GM12878 (cell line): ENCODE data around the gene SIRT2. TPM values are rescaled to one million over a fixed set of nuclear protein-coding genes. Genes with fewer than 3 reads are reported as not detected.

Source experiments
- BACH1 ChIP-seq: fragments of 450-650 bp; IDR thresholded peaks from 2 replicates; pipeline ENCODE4 v1.6.1; 2017; ENCODE audit warnings: mild to moderate bottlenecking, borderline replicate concordance
- BHLHE40 ChIP-seq, 2 experiments: fragments of 450-650 bp in 1 of 2; IDR thresholded peaks; 2 replicates each; pipeline ENCODE4 v1.6.1; 2011 to 2017; ENCODE audit warnings: low read depth in 2 of 2, borderline replicate concordance in 1 of 2, improper control_type of control experiment in 1 of 2, low read length in 1 of 2, mild to moderate bottlenecking in 1 of 2
- E2F4 ChIP-seq: IDR thresholded peaks from 2 replicates; pipeline ENCODE4 v1.6.1; 2012; ENCODE audit warnings: low read depth, low read length, improper control_type of control experiment
- ETV6 ChIP-seq, 2 experiments: fragments of 450-650 bp in 1 of 2; IDR thresholded peaks in 1 of 2; conservative IDR thresholded peaks in 1 of 2; 2 replicates each; pipeline ENCODE4 v1.6.1; 2014; ENCODE audit warnings: antibody characterized with exemption in 1 of 2, borderline replicate concordance in 1 of 2, low read depth in 1 of 2, mild to moderate bottlenecking in 1 of 2, moderate library complexity in 1 of 2
- FOXK2 ChIP-seq: fragments of 450-650 bp; IDR thresholded peaks from 2 replicates; pipeline ENCODE4 v1.6.1; 2017; ENCODE audit warnings: mild to moderate bottlenecking, moderate library complexity
- GABPA ChIP-seq: IDR thresholded peaks from 2 replicates; pipeline ENCODE4 v1.6.1; 2014; ENCODE audit warnings: antibody characterized with exemption, low read depth, mild to moderate bottlenecking, inconsistent platforms
- HCFC1 ChIP-seq: fragments of 150-350 bp; IDR thresholded peaks from 2 replicates; pipeline ENCODE4 v1.6.1; 2014; ENCODE audit warnings: low read length
- HDGF ChIP-seq: fragments of 450-650 bp; IDR thresholded peaks from 2 replicates; pipeline ENCODE4 v1.6.1; 2016; ENCODE audit warnings: antibody characterized with exemption
- JUNB ChIP-seq: IDR thresholded peaks from 2 replicates; pipeline ENCODE4 v1.6.1; 2016; ENCODE audit warnings: antibody characterized with exemption, mild to moderate bottlenecking
- JUND ChIP-seq: IDR thresholded peaks from 2 replicates; pipeline ENCODE4 v1.6.1; 2012; ENCODE audit warnings: low read depth, mild to moderate bottlenecking, low read length, improper control_type of control experiment, moderate library complexity
- LARP7 ChIP-seq: fragments of 450-650 bp; IDR thresholded peaks from 2 replicates; pipeline ENCODE4 v1.6.1; 2017; ENCODE audit warnings: mild to moderate bottlenecking
- MEF2A ChIP-seq: IDR thresholded peaks from 2 replicates; pipeline ENCODE4 v1.6.1; 2011; ENCODE audit warnings: low read depth, mild to moderate bottlenecking, low read length, moderate library complexity; ENCODE audit not compliant: insufficient read depth
- MXI1 ChIP-seq: fragments of 150-350 bp; IDR thresholded peaks from 2 replicates; pipeline ENCODE4 v1.6.1; 2011; ENCODE audit warnings: low read depth, mild to moderate bottlenecking, inconsistent platforms, low read length, improper control_type of control experiment
- NBN ChIP-seq: fragments of 450-650 bp; IDR thresholded peaks from 2 replicates; pipeline ENCODE4 v1.6.1; 2016
- NFYA ChIP-seq: IDR thresholded peaks from 2 replicates; pipeline ENCODE4 v1.6.1; 2011; ENCODE audit warnings: low read depth, mild to moderate bottlenecking, low read length, improper control_type of control experiment, borderline replicate concordance
- NFYB ChIP-seq: IDR thresholded peaks from 2 replicates; pipeline ENCODE4 v1.6.1; 2011; ENCODE audit warnings: low read depth, mild to moderate bottlenecking, low read length, improper control_type of control experiment, moderate library complexity; ENCODE audit not compliant: insufficient read depth
- RELA ChIP-seq: fragments of 450-650 bp; IDR thresholded peaks from 2 replicates; pipeline ENCODE4 v1.8.0; 2014; ENCODE audit warnings: borderline replicate concordance; ENCODE audit not compliant: partially characterized antibody
- RELB ChIP-seq: fragments of 450-650 bp; IDR thresholded peaks from 2 replicates; pipeline ENCODE4 v1.6.1; 2017; ENCODE audit warnings: low read depth, mild to moderate bottlenecking, moderate library complexity
- TARDBP ChIP-seq: IDR thresholded peaks from 2 replicates; pipeline ENCODE4 v1.6.1; 2016; ENCODE audit warnings: borderline replicate concordance
- YY1 ChIP-seq: IDR thresholded peaks from 2 replicates; pipeline ENCODE4 v1.6.1; 2011; ENCODE audit warnings: low read depth, mild to moderate bottlenecking, low read length
- ZBED1 ChIP-seq: IDR thresholded peaks from 2 replicates; pipeline ENCODE4 v1.6.1; 2016; ENCODE audit warnings: borderline replicate concordance
- ZBTB33 ChIP-seq: fragments of 450-650 bp; IDR thresholded peaks from 2 replicates; pipeline ENCODE4 v1.6.1; 2017; ENCODE audit warnings: mild to moderate bottlenecking
- ZNF687 ChIP-seq: fragments of 450-650 bp; IDR thresholded peaks from 2 replicates; pipeline ENCODE4 v1.6.1; 2017; ENCODE audit warnings: mild to moderate bottlenecking, moderate library complexity
- polyA plus RNA-seq, 11 experiments: library from polyadenylated mRNA; depleted of rRNA in 4 of 11; unstranded in 6 of 11; stranded (reverse) in 5 of 11; fragments of >200 nt; fragmentation: Nextera tagmentation in 4 of 11; fragmentation: Illumina TruSeq in 1 of 11; extraction: Ambion mirVana in 4 of 11; extraction: Trizol in 1 of 11; gene quantifications; 1 replicate in 1 of 11; 2 replicates in 10 of 11; pipeline versions ENCODE4 v1.2.1 to v1.2.3, GENCODE V29; 2011 to 2016; ENCODE audit warnings: inconsistent platforms in 2 of 11, missing spikeins in 2 of 11, low read depth in 1 of 11
- total RNA-seq, 4 experiments: library from RNA; depleted of rRNA in 3 of 4; stranded (reverse); fragments of >200 nt in 3 of 4; fragmentation: Illumina TruSeq in 1 of 4; extraction: Trizol in 1 of 4; gene quantifications; 2 replicates each; pipeline versions ENCODE4 v1.2.1 to v1.2.3, GENCODE V29; 2013 to 2021

The SIRT2 gene
- total and polyA plus RNA-seq, 10 of the 15 experiments (the other 5 are each of a cell fraction or from before 2014, with no cell fraction given): 1.4 to 38.7 (median 24.1) TPM

GRCh38 chr19:38930776-38931520 lies 31.5 kb upstream of the SIRT2 start, which contains the start of gene MRPS12 (continued):
- TF ChIP-seq ZBED1: no peak
- TF ChIP-seq JUNB: no peak
- no peak for TF ChIP-seq BHLHE40 (IDR thresholded peaks at IDR 0.05; ENCODE audit: borderline replicate concordance in 1 of 2, low read depth in 2 of 2, low read length in 1 of 2)
- peak; percentile 96 for TF ChIP-seq NFYB
- TF ChIP-seq BACH1: no peak
- peak; percentile 63 for TF ChIP-seq RELB
- no peak for TF ChIP-seq E2F4
- no peak for TF ChIP-seq ETV6 (conservative IDR thresholded peaks at IDR 0.05 in 1 of 2, IDR thresholded peaks at IDR 0.05 in 1 of 2; ENCODE audit: borderline replicate concordance in 1 of 2, low read depth in 1 of 2)
- TF ChIP-seq JUND: no peak
- TF ChIP-seq LARP7: no peak
- peak; percentile 75 for TF ChIP-seq NFYA
- peak; percentile 69; the same call in 1 of the 2 replicates for TF ChIP-seq HDGF
- peak; percentile 92 for TF ChIP-seq MXI1
- no peak for TF ChIP-seq RELA
- TF ChIP-seq NBN: 0 out of 2 replicates have a peak, but pooled peaks have one; percentile 13
- peak; percentile 38 for TF ChIP-seq ZNF687
- no peak for TF ChIP-seq MEF2A
- peak; percentile 79 for TF ChIP-seq GABPA
- TF ChIP-seq ZBTB33: no peak
- no peak for TF ChIP-seq HCFC1
- TF ChIP-seq FOXK2: no peak
- TF ChIP-seq TARDBP: no peak
- TF ChIP-seq YY1: no peak
